K562 (cell line): ENCODE measurements around the gene GLRX. TPM values are rescaled to one million over a fixed set of nuclear protein-coding genes. Genes with fewer than 3 reads are reported as not detected.
A peak's percentile ranks its signal among the peaks of the same experiment; 100 is the strongest.

ENCODE experiments used
- CBFA2T3 ChIP-seq: fragments of 450-650 bp; IDR thresholded peaks from 2 replicates; pipeline ENCODE4 v1.6.1; 2017
- CREB3 ChIP-seq: fragments of 450-650 bp; conservative IDR thresholded peaks from 2 replicates; pipeline ENCODE4 v1.6.1; 2016; ENCODE audit warnings: missing genetic modification characterization, low read depth, mild to moderate bottlenecking, missing compliant biosample characterization, moderate library complexity
- DPF2 ChIP-seq: fragments of 450-650 bp; IDR thresholded peaks from 2 replicates; pipeline ENCODE4 v1.6.1; 2016
- HDAC6 ChIP-seq: IDR thresholded peaks from 2 replicates; pipeline ENCODE4 v1.6.1; 2012; ENCODE audit warnings: low read depth, mild to moderate bottlenecking, control low read depth, inconsistent platforms, low read length, moderate library complexity
- HMBOX1 ChIP-seq: sonication (generic); IDR thresholded peaks from 2 replicates; pipeline ENCODE4 v1.6.1; 2016
- HMGXB4 ChIP-seq: sonication (generic); formaldehyde crosslinking; IDR thresholded peaks from 2 replicates; pipeline ENCODE4 v1.8.1; 2023; ENCODE audit warnings: mild to moderate bottlenecking, missing genetic modification reagents
- KLF16 ChIP-seq: IDR thresholded peaks from 2 replicates; pipeline ENCODE4 v1.6.1; 2016; ENCODE audit warnings: antibody characterized with exemption
- MAFG ChIP-seq: fragments of 450-650 bp; conservative IDR thresholded peaks from 2 replicates; pipeline ENCODE4 v1.6.1; 2016; ENCODE audit warnings: missing genetic modification characterization, missing compliant biosample characterization
- RBM22 ChIP-seq: fragments of 200-400 bp; formaldehyde crosslinking; IDR thresholded peaks from 2 replicates; pipeline ENCODE4 v1.6.1; 2018; ENCODE audit warnings: low read length, low read depth; ENCODE audit not compliant: poor library complexity, severe bottlenecking
- THRA ChIP-seq: fragments of 450-650 bp; IDR thresholded peaks from 2 replicates; pipeline ENCODE4 v1.6.1; 2017; ENCODE audit warnings: mild to moderate bottlenecking, moderate library complexity
- THRB ChIP-seq: fragments of 450-650 bp; formaldehyde crosslinking; conservative IDR thresholded peaks from 2 replicates; pipeline ENCODE4 v1.4.0; 2022; ENCODE audit warnings: mild to moderate bottlenecking, missing genetic modification characterization
- ZNF143 ChIP-seq: sonication (generic); formaldehyde crosslinking; IDR thresholded peaks from 2 replicates; pipeline ENCODE4 v1.9.0; 2022; ENCODE audit warnings: mild to moderate bottlenecking, missing genetic modification reagents
- ZNF511 ChIP-seq: sonication (generic); formaldehyde crosslinking; IDR thresholded peaks from 2 replicates; pipeline ENCODE4 v1.8.0; 2022; ENCODE audit warnings: mild to moderate bottlenecking, missing genetic modification reagents
- ZNF586 ChIP-seq: fragments of 450-650 bp; formaldehyde crosslinking; conservative IDR thresholded peaks from 2 replicates; pipeline ENCODE4 v1.4.0; 2020; ENCODE audit warnings: mild to moderate bottlenecking, moderate library complexity
- polyA plus RNA-seq, 8 experiments: library from polyadenylated mRNA; depleted of rRNA in 4 of 8; stranded (reverse) in 5 of 8; unstranded in 3 of 8; fragments of >200 nt; fragmentation: Nextera tagmentation in 2 of 8; fragmentation: Illumina TruSeq in 1 of 8; extraction: Ambion mirVana in 2 of 8; extraction: Trizol in 1 of 8; gene quantifications; 2 replicates each; pipeline versions ENCODE4 v1.2.1 to v1.2.3, GENCODE V29; 2011 to 2014; ENCODE audit warnings: inconsistent platforms in 1 of 8, missing spikeins in 1 of 8
- total RNA-seq, 7 experiments: library from RNA; depleted of rRNA in 6 of 7; stranded (reverse); fragments of >200 nt in 6 of 7; fragmentation: Illumina TruSeq in 2 of 7; extraction: Trizol in 2 of 7; gene quantifications; 2 replicates each; pipeline versions ENCODE4 v1.2.1 to v1.2.3, GENCODE V29; 2011 to 2021; ENCODE audit warnings: low replicate concordance in 1 of 7

The GLRX gene
- total and polyA plus RNA-seq, 9 of the 15 experiments (the other 6 are each of a cell fraction or from before 2014, with no cell fraction given), result 2.3 to 11.2 (median 4.6) TPM

- TF ChIP-seq THRA (no peak), DPF2 (0 out of 2 replicates have a peak, but pooled peaks have one; percentile 12), ZNF586 (CRISPR knock-in tag) (no peak), THRB (CRISPR knock-in tag) (no peak), CREB3 (tag) (no peak), ZNF143 (CRISPR knock-in tag) (no peak), MAFG (tag) (peak; percentile 52; the same call in 1 of the 2 replicates), RBM22 (no peak), ZNF511 (CRISPR knock-in tag) (no peak), HDAC6 (no peak), KLF16 (no peak), HMBOX1 (peak; percentile 40; the same call in 1 of the 2 replicates), HMGXB4 (CRISPR knock-in tag) (no peak), CBFA2T3 (no peak)
These were observed at the start of gene GLRX (continued) for GRCh38 chr5:95822542-95823181.
